Nephron progenitor cell (in vitro differentiated cells): ENCODE data around the gene DNAJC7.
A peak's percentile ranks its signal among the peaks of the same experiment; 100 is the strongest.

Source experiments
- DNase-seq: peaks from one replicate; pipeline ENCODE4 v3.0.0; 2021
- H3K27ac Mint-ChIP-seq: 2 replicates; pipeline ENCODE4 v1.8.0; 2021; ENCODE audit warnings: mild to moderate bottlenecking, moderate library complexity, mixed read lengths
- H3K27me3 Mint-ChIP-seq: 2 replicates; pipeline ENCODE4 v1.8.0; 2021; ENCODE audit warnings: mild to moderate bottlenecking, low read depth, mixed read lengths; ENCODE audit not compliant: poor library complexity
- H3K36me3 Mint-ChIP-seq: 2 replicates; pipeline ENCODE4 v1.8.0; 2021; ENCODE audit warnings: low read depth, mixed read lengths
- H3K4me1 Mint-ChIP-seq: 2 replicates; pipeline ENCODE4 v1.8.0; 2021; ENCODE audit warnings: mixed read lengths
- H3K4me3 Mint-ChIP-seq: 2 replicates; pipeline ENCODE4 v1.8.0; 2021; ENCODE audit warnings: mild to moderate bottlenecking, moderate library complexity, mixed read lengths
- H3K9me3 Mint-ChIP-seq: 2 replicates; pipeline ENCODE4 v1.8.0; 2021; ENCODE audit warnings: mild to moderate bottlenecking, moderate library complexity, mixed read lengths
- CTCF ChIP-seq: fragments of 200-600 bp; sonication (generic); IDR thresholded peaks from 2 replicates; pipeline ENCODE4 v1.5.0; 2021; ENCODE audit warnings: antibody characterized with exemption

The DNAJC7 gene

DNA sequence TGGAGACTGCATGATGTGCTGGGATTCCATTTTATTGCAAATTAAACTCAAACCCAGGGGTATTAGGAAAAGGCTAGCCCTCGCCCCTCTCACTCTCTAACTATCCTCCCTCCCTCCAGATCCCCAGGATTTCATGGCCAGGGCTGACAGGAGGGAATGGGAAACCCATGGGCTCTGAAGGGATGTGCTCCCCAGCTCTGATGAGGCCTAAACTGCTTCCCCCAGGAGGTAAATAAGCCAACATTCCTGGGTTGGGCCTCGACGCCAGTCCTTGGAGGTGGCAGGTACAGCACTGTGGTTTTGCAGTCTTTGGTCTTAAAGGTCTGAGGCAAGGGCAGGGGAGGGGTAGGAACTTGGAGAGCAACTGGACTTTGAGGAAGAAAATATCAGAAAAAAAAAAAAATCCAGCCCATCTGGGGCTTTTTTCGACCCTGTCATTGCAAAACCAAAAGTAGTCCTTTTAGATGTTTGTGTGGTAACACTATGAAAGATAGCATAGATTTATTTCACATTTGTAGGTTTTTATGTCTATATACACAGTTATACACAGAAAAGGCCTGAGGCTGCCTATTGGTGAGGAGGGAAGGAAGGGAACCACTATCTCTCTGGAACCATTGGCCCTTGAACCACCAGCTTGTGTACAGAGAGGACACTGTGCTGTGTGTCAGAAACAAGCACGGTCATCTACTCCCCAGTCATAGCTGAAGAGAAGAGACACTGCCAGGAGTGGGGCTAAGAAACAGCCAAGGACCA lies 21.2 kb upstream of the DNAJC7 start:
- no peak for DNase-seq
- Mint-ChIP-seq H3K27ac (no peak overlapping the region), H3K36me3 (no peaks in the 10 kb centered on the region), H3K27me3 (no peaks in the 10 kb centered on the region), H3K4me1 (peaks cover 23% of the 10 kb centered on the region), H3K4me3 (no peak overlapping the region), H3K9me3 (no peaks in the 10 kb centered on the region)
- TF ChIP-seq CTCF = no peak

DNA sequence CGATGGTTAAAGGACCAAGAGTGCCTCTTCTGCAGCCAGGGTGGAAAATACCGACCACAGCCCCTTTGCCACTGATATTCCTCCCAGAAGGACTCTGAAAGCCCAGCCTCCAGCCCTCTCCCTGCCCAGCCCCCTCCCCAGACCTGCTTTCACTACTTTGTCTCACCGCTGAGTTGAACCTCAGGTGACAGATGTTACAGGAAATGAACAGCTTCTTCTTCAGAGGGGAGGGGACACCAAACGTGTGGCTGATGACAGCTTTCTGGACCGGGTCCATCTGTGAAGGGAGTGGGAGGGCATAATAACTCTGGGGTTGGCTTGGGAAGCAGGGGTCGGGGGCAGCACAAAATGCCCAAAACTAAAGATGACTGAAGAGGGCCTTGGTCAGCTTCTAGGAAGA lies 16.8 kb upstream of the DNAJC7 start:
- Mint-ChIP-seq H3K36me3 (peaks cover 1% of the 10 kb centered on the region), H3K27me3 (no peaks in the 10 kb centered on the region), H3K9me3 (no peaks in the 10 kb centered on the region), H3K27ac (peak overlapping the region; percentile 79), H3K4me3 (no peak overlapping the region), H3K4me1 (peaks cover 42% of the 10 kb centered on the region)
- no peak for DNase-seq
- no peak for TF ChIP-seq CTCF

GRCh38 chr17:42031584-42031983 lies 14.3 kb upstream of the DNAJC7 start:
- peaks cover 4% of the 10 kb centered on the region for H3K36me3 Mint-ChIP-seq
- peaks cover 2% of the 10 kb centered on the region for H3K27me3 Mint-ChIP-seq
- no peaks in the 10 kb centered on the region for H3K9me3 Mint-ChIP-seq
- peaks cover 57% of the 10 kb centered on the region for H3K4me1 Mint-ChIP-seq
- no peak for DNase-seq
- no peak overlapping the region for H3K4me3 Mint-ChIP-seq
- H3K27ac Mint-ChIP-seq = no peak overlapping the region
- TF ChIP-seq CTCF = no peak

DNA sequence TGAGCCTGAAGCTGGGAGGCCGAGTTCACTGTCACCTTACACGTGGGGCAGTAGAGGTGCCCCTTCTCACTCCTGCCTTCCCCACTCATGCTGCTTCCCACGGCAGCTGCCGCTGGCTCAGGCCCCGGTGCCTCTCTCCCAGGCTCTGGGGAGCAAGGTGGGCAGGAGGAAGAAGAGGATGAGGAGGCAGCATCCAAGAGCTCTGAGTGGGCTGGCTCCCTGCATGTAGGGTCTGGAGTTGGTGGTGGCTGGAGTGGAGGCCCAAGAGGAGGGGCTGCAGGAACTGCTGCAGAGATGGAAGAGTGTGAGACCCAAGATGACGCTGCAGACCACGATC lies 11.5 kb upstream of the DNAJC7 start:
- Mint-ChIP-seq H3K4me3 (peak overlapping the region; percentile 70), H3K9me3 (no peaks in the 10 kb centered on the region), H3K27me3 (peaks cover 2% of the 10 kb centered on the region), H3K27ac (peak overlapping the region; percentile 67), H3K4me1 (peaks cover 68% of the 10 kb centered on the region), H3K36me3 (peaks cover 9% of the 10 kb centered on the region)
- TF ChIP-seq CTCF = no peak
- DNase-seq = no peak

GRCh38 chr17:42027961-42028790 lies 10.9 kb upstream of the DNAJC7 start:
- Mint-ChIP-seq H3K9me3 (no peaks in the 10 kb centered on the region), H3K36me3 (peaks cover 9% of the 10 kb centered on the region), H3K27ac (peak overlapping the region; percentile 67), H3K4me3 (peak overlapping the region; percentile 70), H3K27me3 (peaks cover 2% of the 10 kb centered on the region), H3K4me1 (peaks cover 65% of the 10 kb centered on the region)
- TF ChIP-seq CTCF = peak; percentile 21
- peak; percentile 26 for DNase-seq
